HEK293 (cell line): Measurements from ENCODE around the gene PTPN12.

Experiments
- CTCF ChIA-PET: fragments of 350-600 bp; formaldehyde crosslinking; extraction: SDS; loops from one replicate; lab custom pipeline; 2021; ENCODE audit warnings: antibody characterized with exemption; lab: Yijun Ruan, JAX
- POLR2A ChIA-PET: fragments of 300-600 bp; formaldehyde crosslinking; extraction: SDS; loops from one replicate; lab custom pipeline; 2020; ENCODE audit warnings: antibody characterized with exemption, inconsistent platforms; lab: Yijun Ruan, JAX
- H3K27ac ChIP-seq: fragments of 200-500 bp; sonication (Bioruptor generic); 2 replicates; pipeline ENCODE4 v1.5.1; 2014; ENCODE audit warnings: low read depth, low read length, control low read depth, inconsistent platforms; ENCODE audit errors: extremely low read depth
- H3K36me3 ChIP-seq, 2 experiments: fragments of 200-500 bp in 1 of 2; sonication (Bioruptor generic) in 1 of 2; 1 replicate in 1 of 2; 2 replicates in 1 of 2; pipeline ENCODE4 v1.5.1; 2014 to 2017; ENCODE audit warnings: inconsistent platforms in 2 of 2, low read length in 2 of 2; ENCODE audit not compliant: control insufficient read depth in 2 of 2, insufficient read depth in 1 of 2
- H3K4me1 ChIP-seq: fragments of 200-500 bp; sonication (Bioruptor generic); 2 replicates; pipeline ENCODE4 v1.5.1; 2014; ENCODE audit warnings: mild to moderate bottlenecking, low read length, inconsistent platforms; ENCODE audit not compliant: control insufficient read depth, insufficient read depth
- H3K4me3 ChIP-seq: 2 replicates; pipeline ENCODE4 v1.5.1; 2011; ENCODE audit warnings: low read depth, mild to moderate bottlenecking, control low read depth, low read length, moderate library complexity
- H3K9me3 ChIP-seq: fragments of 200-500 bp; sonication (Bioruptor generic); 2 replicates; pipeline ENCODE4 v1.5.1; 2014; ENCODE audit warnings: low read depth, low read length, inconsistent platforms; ENCODE audit not compliant: control insufficient read depth, insufficient read depth
- CTCF ChIP-seq: fragments of 450-650 bp; formaldehyde crosslinking; IDR thresholded peaks from 2 replicates; pipeline ENCODE4 v1.5.1; 2016; ENCODE audit warnings: missing biosample characterization, missing genetic modification characterization
- OVOL3 ChIP-seq: fragments of 450-650 bp; formaldehyde crosslinking; IDR thresholded peaks from 2 replicates; pipeline ENCODE4 v1.5.1; 2016; ENCODE audit warnings: missing biosample characterization, missing genetic modification characterization
- SCRT1 ChIP-seq: fragments of 450-650 bp; formaldehyde crosslinking; IDR thresholded peaks from 2 replicates; pipeline ENCODE4 v1.5.1; 2016; ENCODE audit warnings: missing biosample characterization, missing genetic modification characterization, borderline replicate concordance
- TSHZ1 ChIP-seq: fragments of 450-650 bp; formaldehyde crosslinking; IDR thresholded peaks from 2 replicates; pipeline ENCODE4 v1.5.1; 2016; ENCODE audit warnings: missing biosample characterization, missing genetic modification characterization, borderline replicate concordance
- YY2 ChIP-seq: fragments of 450-650 bp; formaldehyde crosslinking; IDR thresholded peaks from 2 replicates; pipeline ENCODE4 v1.5.1; 2016; ENCODE audit warnings: missing biosample characterization, missing genetic modification characterization
- ZNF138 ChIP-seq: fragments of 450-650 bp; formaldehyde crosslinking; IDR thresholded peaks from 2 replicates; pipeline ENCODE4 v1.5.1; 2016; ENCODE audit warnings: missing biosample characterization, missing genetic modification characterization, borderline replicate concordance
- ZNF169 ChIP-seq: fragments of 450-650 bp; formaldehyde crosslinking; IDR thresholded peaks from 2 replicates; pipeline ENCODE4 v1.5.1; 2016; ENCODE audit warnings: missing biosample characterization, missing genetic modification characterization
- ZNF311 ChIP-seq: fragments of 450-650 bp; formaldehyde crosslinking; IDR thresholded peaks from 2 replicates; pipeline ENCODE4 v1.5.1; 2017; ENCODE audit warnings: missing biosample characterization, missing genetic modification characterization, borderline replicate concordance
- ZNF335 ChIP-seq: fragments of 450-650 bp; formaldehyde crosslinking; conservative IDR thresholded peaks from 2 replicates; pipeline ENCODE4 v1.5.1; 2016; ENCODE audit warnings: missing biosample characterization, missing genetic modification characterization
- ZNF521 ChIP-seq: fragments of 450-650 bp; formaldehyde crosslinking; IDR thresholded peaks from 2 replicates; pipeline ENCODE4 v1.5.1; 2017; ENCODE audit warnings: missing biosample characterization, mild to moderate bottlenecking, missing genetic modification characterization
- ZNF558 ChIP-seq: fragments of 450-650 bp; formaldehyde crosslinking; IDR thresholded peaks from 2 replicates; pipeline ENCODE4 v1.5.1; 2016; ENCODE audit warnings: missing biosample characterization, missing genetic modification characterization
- ZNF677 ChIP-seq: fragments of 450-650 bp; IDR thresholded peaks from 2 replicates; pipeline ENCODE4 v1.5.0; 2018; ENCODE audit warnings: missing biosample characterization, mild to moderate bottlenecking, missing genetic modification characterization, moderate library complexity
- ZSCAN18 ChIP-seq: fragments of 450-650 bp; formaldehyde crosslinking; IDR thresholded peaks from 2 replicates; pipeline ENCODE4 v1.5.1; 2016; ENCODE audit warnings: missing biosample characterization, missing genetic modification characterization

PTPN12 gene

GRCh38 chr7:77565917-77566316 lies 28.8 kb downstream of the PTPN12 start (continued):
- TF ChIP-seq TSHZ1 (tag by site-specific recombination) (no peak), ZSCAN18 (no peak), OVOL3 (tag by site-specific recombination) (no peak), ZNF138 (tag by site-specific recombination) (no peak)

GRCh38 chr7:77566421-77566820 lies 29.3 kb downstream of the PTPN12 start:
- Histone ChIP-seq H3K36me3 (peaks cover 0 to 3% of the 10 kb centered on the region in 2 experiments; a peak in 2 of 3 replicates), H3K4me3 (no peak overlapping the region), H3K27ac (no peak overlapping the region), H3K9me3 (no peaks in the 10 kb centered on the region), H3K4me1 (peaks cover 11% of the 10 kb centered on the region)
- POLR2A ChIA-PET = no interaction called here
- CTCF ChIA-PET = interaction anchor here (0.6 kb wide), 1 partner anchor 1252 kb away, joined by 4 read pairs; no protein-coding TSS in a partner anchor
- TF ChIP-seq ZNF335 (tag by site-specific recombination) = no peak
- TF ChIP-seq SCRT1 (tag by site-specific recombination) = no peak
- TF ChIP-seq CTCF (tag by site-specific recombination) = no peak

GRCh38 chr7:77569514-77570232 lies 32.6 kb downstream of the PTPN12 start:
- peaks cover 4% of the 10 kb centered on the region for H3K4me1 ChIP-seq
- TF ChIP-seq ZNF677 = no peak
- no peak for TF ChIP-seq ZNF521 (tag by site-specific recombination)
- no peak for TF ChIP-seq YY2 (tag by site-specific recombination)
- no peak for TF ChIP-seq ZNF169 (tag by site-specific recombination)
- TF ChIP-seq ZNF311 (tag by site-specific recombination) = no peak
- TF ChIP-seq SCRT1 (tag by site-specific recombination) = no peak
- no peak for TF ChIP-seq ZNF558 (tag by site-specific recombination)
- TF ChIP-seq, all 188 proteins: peak for 0
- ChIA-PET POLR2A (no interaction called here), CTCF (no interaction called here)
- Histone ChIP-seq H3K36me3 (peaks cover 13 to 26% of the 10 kb centered on the region in 2 experiments), H3K4me3 (no peak overlapping the region), H3K27ac (no peak overlapping the region), H3K9me3 (no peaks in the 10 kb centered on the region)
